CD4-positive, alpha-beta T cell treated with Interleukin-1 beta for 1 hour (primary cell): Measurements from ENCODE around the gene CDH8.
"Not testable (repeated sequence)": the region's sequence is repeated elsewhere in the genome, so short reads cannot be mapped to it uniquely, and the experiment has no call there.

ENCODE experiments used
- DNase-seq, 2 donors: peaks; one replicate each; pipeline ENCODE4 v3.0.0-alpha.2; 2020 to 2022

CDH8 gene

GRCh38 chr16:61763013-61763412, 273.2 kb downstream of the CDH8 start:
- DNase-seq = no peak

- DNase-seq = no peak
Measured at GRCh38 chr16:61730997-61731396, 305.2 kb downstream of the CDH8 start.

GRCh38 chr16:61726701-61727100, 309.5 kb downstream of the CDH8 start:
- DNase-seq = no peak

GRCh38 chr16:61726125-61726524, 310.1 kb downstream of the CDH8 start:
- DNase-seq = no peak

GRCh38 chr16:61721544-61721943, 314.7 kb downstream of the CDH8 start:
- DNase-seq = no peak

GRCh38 chr16:61715393-61715792, 320.8 kb downstream of the CDH8 start:
- no peak for DNase-seq

GRCh38 chr16:61713787-61714186, 322.5 kb downstream of the CDH8 start:
- DNase-seq = no peak

- not testable (repeated sequence) for DNase-seq
Measured at GRCh38 chr16:61699640-61700039, 336.6 kb downstream of the CDH8 start.

- DNase-seq = no peak
Measured at GRCh38 chr16:61684541-61684940, 351.7 kb downstream of the CDH8 start.

- no peak for DNase-seq
Measured at GRCh38 chr16:61681673-61682072, 354.6 kb downstream of the CDH8 start.

GRCh38 chr16:61681124-61681523, 355.1 kb downstream of the CDH8 start:
- DNase-seq = no peak

GRCh38 chr16:61678182-61678581, 358.1 kb downstream of the CDH8 start:
- DNase-seq = no peak

GRCh38 chr16:61677776-61678175, 358.5 kb downstream of the CDH8 start:
- DNase-seq = no peak

- no peak for DNase-seq
Measured at GRCh38 chr16:61676740-61677139, 359.5 kb downstream of the CDH8 start.

- DNase-seq = no peak
Measured at GRCh38 chr16:61671161-61671560, 365.1 kb downstream of the CDH8 start.

GRCh38 chr16:61665512-61665911, 370.7 kb downstream of the CDH8 start:
- no peak for DNase-seq

- no peak for DNase-seq
Measured at GRCh38 chr16:61659936-61660335, 376.3 kb downstream of the CDH8 start.

GRCh38 chr16:61654962-61655361, 381.3 kb downstream of the CDH8 start:
- DNase-seq = no peak

GRCh38 chr16:61653544-61653943, 382.7 kb downstream of the CDH8 start:
- no peak for DNase-seq

GRCh38 chr16:61645561-61645960, 390.7 kb downstream of the CDH8 start:
- DNase-seq = no peak

GRCh38 chr16:61644736-61645135, 391.5 kb downstream of the CDH8 start:
- DNase-seq = no peak

GRCh38 chr16:61617219-61617783, 418.9 kb downstream of the CDH8 start:
- no peak for DNase-seq

GRCh38 chr16:61616088-61616487, 420.1 kb downstream of the CDH8 start:
- DNase-seq = no peak

GRCh38 chr16:61611847-61612491, 424.3 kb downstream of the CDH8 start:
- no peak for DNase-seq

- DNase-seq = no peak
Measured at GRCh38 chr16:61606581-61606980, 429.7 kb downstream of the CDH8 start.
